Prostate gland (tissue), 2 donors: ENCODE results near the gene IFI35. TPM values are rescaled to one million over a fixed set of nuclear protein-coding genes. Genes with fewer than 3 reads are reported as not detected.

Experiments used
- DNase-seq: peaks from one replicate; pipeline ENCODE4 v3.0.0-alpha.2; 2019; ENCODE audit warnings: low spot score
- H3K27ac ChIP-seq, 2 donors: fragments of 200-600 bp; sonication (generic); 2 replicates each; pipeline ENCODE4 v1.5.1; 2017 to 2019
- H3K27me3 ChIP-seq: fragments of 200-600 bp; sonication (generic); replicated peaks from 2 replicates; pipeline ENCODE4 v1.5.1; 2019; ENCODE audit not compliant: insufficient read depth
- H3K36me3 ChIP-seq, 2 donors: fragments of 200-600 bp; sonication (generic); 1 replicate in 1 of 2; 2 replicates in 1 of 2; pipeline versions ENCODE4 v1.5.1 to v1.8.1; 2017 to 2019
- H3K4me1 ChIP-seq: fragments of 200-600 bp; sonication (generic); replicated peaks from 2 replicates; pipeline ENCODE4 v1.5.1; 2019
- H3K4me3 ChIP-seq, 2 donors: fragments of 200-600 bp; sonication (generic); 2 replicates each; pipeline ENCODE4 v1.5.1; 2017 to 2019
- H3K9me3 ChIP-seq: fragments of 200-600 bp; sonication (generic); 2 replicates; pipeline ENCODE4 v1.5.1; 2017
- CTCF ChIP-seq, 4 experiments: fragments of 200-600 bp in 2 of 4; fragments of 450-650 bp in 2 of 4; sonication (generic) in 2 of 4; IDR thresholded peaks; 1 replicate in 3 of 4; 2 replicates in 1 of 4; pipeline ENCODE4 v1.5.1; 2016 to 2019; ENCODE audit warnings: antibody characterized with exemption in 4 of 4, mild to moderate bottlenecking in 2 of 4, moderate library complexity in 2 of 4
- POLR2A ChIP-seq: fragments of 450-650 bp; IDR thresholded peaks from one replicate; pipeline ENCODE4 v1.6.1; 2016; ENCODE audit warnings: antibody characterized with exemption, mild to moderate bottlenecking
- POLR2AphosphoS5 ChIP-seq: sonication (generic); formaldehyde crosslinking; IDR thresholded peaks from one replicate; pipeline ENCODE4 v1.6.1; 2017; ENCODE audit warnings: antibody characterized with exemption
- WGBS: methylation state at CpG from one replicate; pipeline ENCODE4 v1.1.5; 2018; 5-methylcytosine and 5-hydroxymethylcytosine counted together
- intact Hi-C: fragments of 100-400 bp; cut with DNase I; formaldehyde crosslinking; loops from one replicate; pipeline ENCODE4 v1.14.2; 2022
- small RNA-seq, 2 donors: library from RNA; depleted of rRNA; stranded (forward); fragments of <200 nt; gene quantifications; one replicate each; pipeline ENCODE3, GENCODE V24; 2016
- total RNA-seq, 2 donors: library from RNA; depleted of rRNA; stranded (reverse); fragments of >200 nt; gene quantifications; one replicate each; pipeline ENCODE4 v1.1.0, GENCODE V29; 2016

IFI35 gene
- total RNA-seq, 2 donors from 2014 or later = 35.6 to 40.1 TPM

- TF ChIP-seq POLR2AphosphoS5 (no peak), CTCF (IDR thresholded peaks at IDR 0.05) (no peak), POLR2A (no peak)
- Histone ChIP-seq H3K4me3 (no peak overlapping the region), H3K36me3 (no peaks in the 10 kb centered on the region), H3K27me3 (no peaks in the 10 kb centered on the region), H3K9me3 (no peaks in the 10 kb centered on the region), H3K4me1 (no peaks in the 10 kb centered on the region), H3K27ac (no peak overlapping the region)
- no peak for DNase-seq
- WGBS = 94% methylated on average over 7 of the region's 7 CpGs
- intact Hi-C loops = no loop called here
Observed at GRCh38 chr17:43056051-43056450, 49.5 kb downstream of the IFI35 start.

GRCh38 chr17:43062984-43063638, 56.5 kb downstream of the IFI35 start:
- H3K9me3 ChIP-seq = no peaks in the 10 kb centered on the region
- no peaks in the 10 kb centered on the region for H3K27me3 ChIP-seq
- no peak overlapping the region for H3K27ac ChIP-seq
- H3K4me3 ChIP-seq = no peak overlapping the region
- DNase-seq = no peak
- no peaks in the 10 kb centered on the region for H3K4me1 ChIP-seq
- intact Hi-C loops = no loop called here
- H3K36me3 ChIP-seq = no peaks in the 10 kb centered on the region
- TF ChIP-seq POLR2AphosphoS5 (no peak), POLR2A (no peak), CTCF (IDR thresholded peaks at IDR 0.05) (no peak)
- 94% methylated on average over 10 of the region's 10 CpGs for WGBS

Small RNA genes within 50 kb of the gene (small RNA-seq; reads per million reads assigned to genes)
- gene AARSD1 = 0 reads per million in 2 donors

Other genes with a start within 250 kb of the IFI35 start
- gene RAMP2, start 245.6 kb upstream of the IFI35 start, total RNA-seq = 10 to 100 TPM; 16.3 TPM
- gene VPS25, start 233.3 kb upstream of the IFI35 start, total RNA-seq = 10 to 100 TPM; 57.4 to 91.8 TPM
- gene WNK4, start 226.2 kb upstream of the IFI35 start, total RNA-seq = 10 to 100 TPM; 24.7 to 28.9 TPM
- 100 to 1,000 TPM in 1 of 2 donors, 10 to 100 TPM in 1; 70.4 to 167 TPM for gene COA3, start 208.1 kb upstream of the IFI35 start, total RNA-seq
- 1 to 10 TPM; 1.4 to 7.7 TPM for gene CNTD1, start 207.9 kb upstream of the IFI35 start, total RNA-seq
- gene BECN1, start 182.5 kb upstream of the IFI35 start, total RNA-seq = 100 to 1,000 TPM in 1 of 2 donors, 10 to 100 TPM in 1; 93.9 to 139 TPM
- gene PSME3, start 173.4 kb upstream of the IFI35 start, total RNA-seq = 10 to 100 TPM; 68.5 to 71.1 TPM
- gene AOC2, start 162.2 kb upstream of the IFI35 start, total RNA-seq = 1 to 10 TPM in 1 of 2 donors, under 1 TPM in 1; 0.27 to 4.9 TPM
- gene AOC3, start 155.6 kb upstream of the IFI35 start, total RNA-seq = 10 to 100 TPM; 20.7 to 57.7 TPM
- gene G6PC1, start 106.0 kb upstream of the IFI35 start, total RNA-seq = not detected
- 10 to 100 TPM; 34.2 to 48.4 TPM for gene AARSD1, start 42.3 kb upstream of the IFI35 start, total RNA-seq
- gene PTGES3L, start 26.7 kb upstream of the IFI35 start, total RNA-seq = 1 to 10 TPM; 3.4 to 3.9 TPM
- gene RUNDC1, start 26.2 kb upstream of the IFI35 start, total RNA-seq = 10 to 100 TPM; 26.7 to 28.5 TPM
- 1,000 to 10,000 TPM in 1 of 2 donors, 100 to 1,000 TPM in 1; 571 to 1,082 TPM for gene RPL27, start 8.4 kb upstream of the IFI35 start, total RNA-seq
- 100 to 1,000 TPM in 1 of 2 donors, 10 to 100 TPM in 1; 89.1 to 255 TPM for gene VAT1, start 15.6 kb downstream of the IFI35 start, total RNA-seq
- gene RND2, start 18.4 kb downstream of the IFI35 start, total RNA-seq = 1 to 10 TPM; 1.6 to 4.3 TPM
- 10 to 100 TPM in 1 of 2 donors, 1 to 10 TPM in 1; 9.1 to 12.8 TPM for gene BRCA1, start 118.6 kb downstream of the IFI35 start, total RNA-seq
- 100 to 1,000 TPM; 120 to 156 TPM for gene NBR1, start 164.4 kb downstream of the IFI35 start, total RNA-seq
- 1 to 10 TPM; 2.6 to 8.0 TPM for gene TMEM106A, start 205.1 kb downstream of the IFI35 start, total RNA-seq
- 1 to 10 TPM in 1 of 2 donors, not detected in 1; 2.7 TPM for gene CCDC200, start 221.8 kb downstream of the IFI35 start, total RNA-seq
- gene RNU2-1, start 227.2 kb downstream of the IFI35 start, total RNA-seq = not detected